IPS-15b (cell line): ENCODE data around the gene PLEKHG5.
A peak's percentile ranks its signal among the peaks of the same experiment; 100 is the strongest.

Experiments
- H3K27me3 ChIP-seq: one replicate; pipeline ENCODE4 v1.6.1; 2013; ENCODE audit warnings: low read length; ENCODE audit not compliant: control insufficient read depth, insufficient read depth
- H3K36me3 ChIP-seq: one replicate; pipeline ENCODE4 v1.6.1; 2013; ENCODE audit warnings: low read length; ENCODE audit not compliant: control insufficient read depth, insufficient read depth
- H3K4me1 ChIP-seq: one replicate; pipeline ENCODE4 v1.6.1; 2013; ENCODE audit warnings: mild to moderate bottlenecking, low read length; ENCODE audit not compliant: control insufficient read depth, insufficient read depth
- H3K4me3 ChIP-seq: one replicate; pipeline ENCODE4 v1.5.1; 2013; ENCODE audit warnings: low read depth, low read length
- H3K9ac ChIP-seq: one replicate; pipeline ENCODE4 v1.6.1; 2013; ENCODE audit warnings: low read depth, mild to moderate bottlenecking, low read length
- H3K9me3 ChIP-seq: one replicate; pipeline ENCODE4 v1.6.1; 2013; ENCODE audit warnings: mild to moderate bottlenecking, low read length; ENCODE audit not compliant: control insufficient read depth, insufficient read depth

Gene PLEKHG5

DNA sequence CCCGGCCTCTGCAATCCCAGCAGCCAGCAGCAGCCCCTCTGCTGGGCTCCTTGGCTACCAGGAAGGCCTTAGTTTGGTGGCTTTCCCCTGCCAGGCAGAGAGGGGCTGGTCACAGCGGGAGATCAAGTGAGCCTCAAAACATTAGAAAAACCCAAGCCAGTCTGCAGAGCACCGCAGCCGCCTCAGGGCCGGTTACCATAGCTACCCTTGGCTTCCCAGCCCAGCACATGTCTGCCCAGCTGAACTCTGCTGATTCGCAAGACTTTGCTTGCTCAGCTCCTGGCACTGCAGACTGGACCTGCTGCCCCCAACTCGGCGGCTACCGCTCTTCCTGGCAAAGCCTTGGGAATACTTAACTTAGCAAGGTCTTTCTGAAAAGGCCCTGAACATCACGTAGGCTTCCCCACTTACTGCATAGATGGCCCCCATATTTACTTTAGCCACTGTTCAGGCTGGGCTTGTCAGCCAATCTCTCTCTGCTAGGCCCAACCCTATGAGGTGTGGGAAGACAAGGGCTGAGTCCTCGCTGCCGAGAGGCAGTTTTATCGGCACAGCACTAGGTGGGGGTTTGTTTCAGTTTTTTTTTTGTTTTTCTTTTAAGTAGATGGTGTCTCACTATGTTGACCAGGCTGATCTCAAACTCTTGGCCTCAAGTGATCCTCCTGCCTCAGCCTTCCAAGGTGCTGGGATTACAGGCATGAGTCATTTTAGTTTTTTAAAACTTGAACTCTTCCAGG, 28.6 kb upstream of the PLEKHG5 start:
- no peak overlapping the region for H3K4me3 ChIP-seq
- peak overlapping the region; percentile 30 for H3K9ac ChIP-seq
- no peaks in the 10 kb centered on the region for H3K9me3 ChIP-seq
- H3K36me3 ChIP-seq = peaks cover 1% of the 10 kb centered on the region
- peaks cover 4% of the 10 kb centered on the region for H3K4me1 ChIP-seq
- H3K27me3 ChIP-seq = no peaks in the 10 kb centered on the region

DNA sequence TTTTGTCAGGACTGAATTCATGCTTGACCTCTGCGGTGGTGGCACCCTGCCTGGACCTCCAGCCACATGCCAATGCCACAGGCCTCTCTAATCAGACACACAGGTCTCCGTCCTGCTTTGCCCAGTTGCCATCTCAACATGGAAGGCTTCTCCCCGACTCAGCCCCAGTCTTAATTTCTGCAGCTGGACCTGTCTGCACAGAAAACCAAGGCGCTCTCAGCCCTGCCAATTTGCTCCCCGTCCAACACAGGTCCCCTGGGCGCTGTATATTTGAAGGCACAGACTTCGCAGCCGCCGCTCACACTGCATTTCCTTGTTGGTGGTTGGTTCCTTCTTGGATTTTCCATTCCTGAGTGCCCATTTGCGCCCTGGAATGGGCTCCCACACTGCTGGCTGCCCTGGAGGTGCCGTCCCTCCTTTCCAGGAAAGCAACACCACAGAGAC, 28.0 kb upstream of the PLEKHG5 start:
- Histone ChIP-seq H3K36me3 (no peaks in the 10 kb centered on the region), H3K9me3 (no peaks in the 10 kb centered on the region), H3K4me1 (peaks cover 4% of the 10 kb centered on the region), H3K27me3 (no peaks in the 10 kb centered on the region), H3K9ac (peak overlapping the region; percentile 30), H3K4me3 (no peak overlapping the region)

DNA sequence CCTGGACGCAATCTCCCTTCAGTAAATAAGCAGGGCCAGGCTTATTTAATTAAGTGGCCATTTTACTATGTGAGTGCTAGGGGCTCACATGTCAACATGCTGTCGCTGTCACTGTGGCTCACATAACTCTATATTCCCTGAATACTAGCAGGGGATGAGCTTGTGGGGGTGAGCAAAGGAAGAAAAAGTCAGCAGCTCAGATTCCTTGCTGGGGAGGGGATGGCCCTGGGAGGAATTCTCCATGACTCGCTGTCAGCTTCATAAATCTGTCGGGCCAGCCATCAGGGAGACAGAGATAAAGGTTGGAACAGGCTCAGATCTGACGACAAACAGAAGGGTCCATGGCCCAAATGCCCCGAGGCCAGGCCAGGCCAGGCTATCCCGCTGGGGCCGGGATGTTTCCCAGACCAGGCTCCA, 26.0 kb upstream of the PLEKHG5 start:
- H3K9me3 ChIP-seq = no peaks in the 10 kb centered on the region
- H3K9ac ChIP-seq = no peak overlapping the region
- H3K4me1 ChIP-seq = peaks cover 4% of the 10 kb centered on the region
- no peak overlapping the region for H3K4me3 ChIP-seq
- H3K36me3 ChIP-seq = no peaks in the 10 kb centered on the region
- no peaks in the 10 kb centered on the region for H3K27me3 ChIP-seq

DNA sequence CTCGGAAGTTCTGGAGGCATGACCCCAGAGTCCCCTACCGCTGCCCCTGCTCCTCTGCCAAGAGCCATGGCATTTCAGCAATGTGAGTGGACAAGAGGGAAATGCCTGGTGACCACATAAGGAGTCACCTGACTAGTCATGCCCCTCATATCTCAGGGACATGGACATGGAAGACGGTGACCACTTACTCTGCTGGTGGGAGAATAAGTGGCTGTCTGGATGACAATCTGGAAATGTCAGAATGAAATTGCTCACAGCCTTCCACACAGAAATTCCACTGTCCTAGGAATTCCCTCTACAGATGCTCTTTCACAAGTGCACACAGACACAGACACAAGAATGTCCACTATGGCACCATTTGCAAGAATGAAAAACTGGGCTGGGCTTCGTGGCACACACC, 24.3 kb upstream of the PLEKHG5 start:
- H3K9me3 ChIP-seq = no peaks in the 10 kb centered on the region
- H3K4me3 ChIP-seq = no peak overlapping the region
- no peaks in the 10 kb centered on the region for H3K36me3 ChIP-seq
- no peak overlapping the region for H3K9ac ChIP-seq
- no peaks in the 10 kb centered on the region for H3K27me3 ChIP-seq
- peaks cover 4% of the 10 kb centered on the region for H3K4me1 ChIP-seq

DNA sequence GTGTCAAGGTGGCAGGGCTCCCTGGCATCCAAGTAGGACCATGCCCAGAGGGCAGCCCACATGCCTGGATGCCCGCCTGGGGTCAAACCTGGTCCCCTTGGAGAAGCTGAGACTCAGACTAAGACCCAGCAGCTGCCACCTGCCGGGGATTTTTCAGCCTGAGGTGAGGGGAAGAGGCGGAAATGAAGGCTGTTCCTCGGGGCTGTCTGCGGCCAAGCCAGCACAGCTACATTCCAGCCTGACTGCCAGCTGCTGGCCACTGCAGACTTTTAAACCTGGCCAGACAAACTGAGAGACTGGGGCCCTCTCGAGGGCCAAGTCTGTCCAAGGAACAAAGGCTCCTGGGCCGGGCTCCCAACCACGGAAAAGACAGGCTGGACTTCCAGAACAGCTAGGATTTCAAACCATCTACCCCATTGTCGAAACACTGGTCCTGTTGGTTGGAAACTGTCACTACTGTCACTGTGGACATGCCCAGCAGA, 21.9 kb upstream of the PLEKHG5 start:
- Histone ChIP-seq H3K9me3 (no peaks in the 10 kb centered on the region), H3K36me3 (no peaks in the 10 kb centered on the region), H3K4me1 (no peaks in the 10 kb centered on the region), H3K27me3 (no peaks in the 10 kb centered on the region), H3K4me3 (no peak overlapping the region), H3K9ac (no peak overlapping the region)

DNA sequence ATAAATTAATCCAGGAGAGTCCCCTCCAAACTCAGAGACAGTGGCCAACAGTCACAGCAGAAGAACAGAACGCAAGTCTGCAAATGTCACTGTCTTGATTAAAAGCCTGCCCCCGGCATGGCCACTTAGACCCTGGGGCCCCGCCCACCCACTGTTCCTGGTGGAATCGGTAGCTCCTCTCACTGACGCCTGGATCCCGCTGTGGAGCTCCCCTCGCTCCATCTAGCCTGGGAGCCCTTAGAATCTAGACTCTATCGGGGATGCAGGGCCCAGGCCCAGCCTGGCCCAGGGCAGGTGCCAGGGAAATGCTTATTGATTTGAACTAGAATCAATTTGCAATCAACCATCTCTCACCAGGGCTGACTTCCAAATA, 21.4 kb upstream of the PLEKHG5 start:
- Histone ChIP-seq H3K9me3 (no peaks in the 10 kb centered on the region), H3K27me3 (no peaks in the 10 kb centered on the region), H3K4me3 (no peak overlapping the region), H3K4me1 (no peaks in the 10 kb centered on the region), H3K36me3 (no peaks in the 10 kb centered on the region), H3K9ac (no peak overlapping the region)

DNA sequence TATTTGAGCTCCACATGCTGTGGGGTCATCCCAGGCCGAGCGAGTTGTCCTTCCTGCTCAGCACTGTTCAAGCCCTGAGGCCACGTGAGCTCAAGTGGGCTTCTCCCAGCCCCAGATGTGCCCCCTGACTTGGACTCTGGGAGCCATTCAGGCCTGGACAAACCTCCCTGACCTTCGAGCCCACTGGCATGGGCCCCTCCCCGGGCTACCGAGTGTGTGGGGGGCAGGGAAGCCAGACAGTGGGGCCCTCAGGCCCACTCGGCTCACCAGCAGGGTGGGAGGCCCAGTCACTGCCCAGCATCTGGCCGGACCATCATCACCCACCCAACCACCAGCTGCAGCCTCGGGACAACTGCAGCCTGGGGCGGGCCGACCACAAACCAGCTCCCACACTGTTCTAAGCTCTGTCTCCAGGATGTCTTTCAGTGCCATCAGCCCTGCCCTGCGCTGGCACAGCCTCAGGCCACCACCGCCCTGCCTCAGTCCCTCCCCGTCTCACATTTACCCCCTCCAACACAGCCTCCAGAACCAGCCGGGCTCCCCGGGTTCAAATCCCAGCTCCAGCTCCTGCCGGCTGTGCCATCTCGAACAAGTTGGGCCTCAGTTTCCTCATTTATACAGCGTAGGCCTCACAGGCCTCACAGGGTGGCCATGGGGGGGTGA, 20.9 kb upstream of the PLEKHG5 start:
- no peaks in the 10 kb centered on the region for H3K4me1 ChIP-seq

DNA sequence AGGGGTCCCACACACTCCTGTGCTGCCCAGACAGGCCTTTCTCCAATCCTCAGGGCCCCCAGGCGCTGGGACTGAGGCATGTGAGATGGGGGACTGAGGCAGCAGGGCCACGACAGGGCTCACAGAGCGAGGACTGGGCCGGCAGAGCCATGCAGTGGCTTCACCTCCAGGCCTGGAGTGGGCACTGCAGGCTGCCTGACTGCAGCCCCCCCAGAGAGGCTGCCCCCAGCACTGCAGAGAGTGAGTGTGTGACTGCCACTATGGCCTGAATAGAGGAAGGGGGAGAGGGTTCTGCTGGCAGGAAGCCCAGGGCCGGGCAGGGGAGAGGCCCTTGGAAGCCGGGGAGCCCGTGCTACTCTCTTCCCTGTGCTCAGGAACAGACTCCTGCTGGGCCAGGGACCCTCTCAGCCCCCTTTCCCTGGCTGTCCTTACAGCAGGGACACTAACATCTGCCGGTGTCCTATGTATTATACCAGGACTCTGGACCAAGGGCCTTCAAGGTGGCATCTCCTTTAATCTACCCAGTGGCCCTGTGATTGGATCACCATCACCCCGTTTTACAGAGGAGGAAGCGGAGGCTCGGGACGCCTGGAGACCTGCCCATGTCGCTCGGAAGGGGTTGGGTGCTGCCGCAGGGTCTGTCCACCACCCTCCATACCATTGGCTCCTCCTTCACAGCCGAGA, 20.2 kb upstream of the PLEKHG5 start:
- H3K36me3 ChIP-seq = no peaks in the 10 kb centered on the region
- no peak overlapping the region for H3K4me3 ChIP-seq
- H3K4me1 ChIP-seq = no peaks in the 10 kb centered on the region
- no peaks in the 10 kb centered on the region for H3K27me3 ChIP-seq
- H3K9ac ChIP-seq = no peak overlapping the region
- no peaks in the 10 kb centered on the region for H3K9me3 ChIP-seq

More for the DNA sequence above, 20.9 kb upstream of the PLEKHG5 start:
- Histone ChIP-seq H3K4me3 (no peak overlapping the region), H3K27me3 (no peaks in the 10 kb centered on the region), H3K36me3 (no peaks in the 10 kb centered on the region), H3K9me3 (no peaks in the 10 kb centered on the region), H3K9ac (no peak overlapping the region)

DNA sequence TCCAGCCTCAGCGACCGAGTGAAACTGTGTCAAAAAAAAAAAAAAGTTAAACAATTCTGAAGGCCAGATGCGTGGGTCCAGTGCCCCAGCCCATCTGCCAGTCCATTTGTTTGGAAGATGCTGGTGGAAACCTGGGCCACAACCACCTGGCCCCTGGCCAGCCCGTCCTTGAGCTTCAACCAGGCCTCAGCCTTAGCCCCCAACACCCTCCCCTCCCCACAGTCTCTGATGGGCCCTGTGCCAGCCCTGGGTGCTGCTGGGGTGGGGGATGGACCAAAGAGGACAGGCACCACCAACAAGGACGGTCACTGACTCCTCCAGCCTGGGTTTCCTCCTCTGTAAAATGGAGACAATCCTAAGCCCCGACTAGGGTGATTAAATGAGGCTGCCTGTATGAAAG, 19.6 kb upstream of the PLEKHG5 start:
- no peaks in the 10 kb centered on the region for H3K9me3 ChIP-seq
- no peak overlapping the region for H3K9ac ChIP-seq
- no peak overlapping the region for H3K4me3 ChIP-seq
- H3K36me3 ChIP-seq = no peaks in the 10 kb centered on the region
- H3K4me1 ChIP-seq = no peaks in the 10 kb centered on the region
- H3K27me3 ChIP-seq = no peaks in the 10 kb centered on the region

DNA sequence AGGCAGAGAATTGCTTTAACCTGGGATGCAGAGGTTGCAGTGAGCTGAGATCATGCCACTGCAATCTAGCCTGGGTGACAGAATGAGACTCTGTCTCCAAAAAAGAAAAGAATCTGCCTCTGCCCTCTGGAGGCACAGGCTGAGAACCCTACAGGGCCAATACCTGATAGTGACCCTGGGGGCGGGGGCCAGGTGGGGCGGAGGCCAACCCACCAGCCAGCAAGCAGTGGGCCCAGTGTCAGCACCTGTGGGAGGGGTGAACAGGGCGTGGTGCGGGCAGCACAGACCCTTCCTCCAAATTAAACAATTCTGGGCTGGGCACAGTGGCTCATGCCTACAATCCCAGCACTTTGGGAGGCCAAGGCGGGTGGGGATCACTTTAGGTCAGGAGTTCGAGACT, 19.0 kb upstream of the PLEKHG5 start:
- H3K4me3 ChIP-seq = no peak overlapping the region
- no peaks in the 10 kb centered on the region for H3K9me3 ChIP-seq
- H3K27me3 ChIP-seq = no peaks in the 10 kb centered on the region
- H3K36me3 ChIP-seq = no peaks in the 10 kb centered on the region
- no peak overlapping the region for H3K9ac ChIP-seq
- H3K4me1 ChIP-seq = no peaks in the 10 kb centered on the region

DNA sequence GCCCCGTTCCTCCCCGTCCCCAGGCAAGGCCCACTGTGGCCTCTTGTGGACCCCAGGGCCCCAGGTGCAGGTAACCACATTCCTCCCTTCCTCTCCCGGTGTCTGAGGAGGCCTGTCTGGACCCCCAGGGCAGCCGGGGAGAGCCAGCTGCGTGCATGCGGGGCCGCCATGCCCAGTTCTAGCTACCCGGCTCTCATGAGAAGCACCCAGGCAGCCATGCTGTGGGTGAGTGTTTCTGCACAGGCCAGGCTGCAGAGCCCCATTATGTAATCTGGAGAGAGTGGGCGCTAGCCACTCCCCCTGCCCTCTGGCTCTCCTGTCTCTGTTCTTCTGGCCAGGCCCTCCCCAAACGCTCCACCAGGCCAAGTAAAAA, 18.4 kb upstream of the PLEKHG5 start:
- Histone ChIP-seq H3K4me3 (no peak overlapping the region), H3K27me3 (no peaks in the 10 kb centered on the region), H3K9ac (no peak overlapping the region), H3K9me3 (no peaks in the 10 kb centered on the region), H3K4me1 (no peaks in the 10 kb centered on the region), H3K36me3 (no peaks in the 10 kb centered on the region)
